ENCODE data around the gene KYNU.

- TF ChIP-seq POLR2A (IDR thresholded peaks at IDR 0.05; ENCODE audit: low read depth, low read length) (no peak), TAF1 (IDR thresholded peaks at IDR 0.05; ENCODE audit: low read depth, low read length) (no peak)
Observed at GRCh38 chr2:142867136-142867535, 10.3 kb upstream of the KYNU start.

Data from GM12891 (cell line).